GM19372 (cell line): ENCODE measurements around the gene IFNA21.
A peak's percentile ranks its signal among the peaks of the same experiment; 100 is the strongest.
"Not testable (repeated sequence)": the region's sequence is repeated elsewhere in the genome, so short reads cannot be mapped to it uniquely, and the experiment has no call there.

Experiments used
- ATAC-seq: cut with Tn5 transposase; IDR thresholded peaks from one replicate; pipeline ENCODE4 v1.9.1; 2021; ENCODE audit warnings: mild to moderate bottlenecking, low read depth, moderate library complexity; ENCODE audit not compliant: unreplicated experiment

The IFNA21 gene

DNA sequence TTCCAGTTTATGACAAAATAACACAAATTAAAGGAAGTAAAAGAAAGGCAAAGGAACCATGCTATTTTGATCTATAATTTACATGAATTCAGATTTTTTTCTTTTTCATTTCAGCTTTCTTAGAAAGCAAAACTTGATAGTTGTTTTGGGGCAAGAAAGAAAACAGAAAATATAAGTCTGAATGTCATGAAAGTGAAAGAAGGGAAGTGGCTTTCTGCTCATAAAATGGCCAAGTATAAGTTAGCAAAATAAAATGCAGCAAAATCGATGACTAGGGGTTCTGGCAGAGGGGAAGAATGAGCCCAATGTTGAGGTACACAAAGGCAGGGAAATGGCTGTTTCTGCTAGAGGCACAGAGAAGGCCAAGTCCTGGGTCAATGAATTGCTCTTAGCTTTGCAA is 21.9 kb downstream of the IFNA21 start:
- peak; percentile 60 for ATAC-seq

DNA sequence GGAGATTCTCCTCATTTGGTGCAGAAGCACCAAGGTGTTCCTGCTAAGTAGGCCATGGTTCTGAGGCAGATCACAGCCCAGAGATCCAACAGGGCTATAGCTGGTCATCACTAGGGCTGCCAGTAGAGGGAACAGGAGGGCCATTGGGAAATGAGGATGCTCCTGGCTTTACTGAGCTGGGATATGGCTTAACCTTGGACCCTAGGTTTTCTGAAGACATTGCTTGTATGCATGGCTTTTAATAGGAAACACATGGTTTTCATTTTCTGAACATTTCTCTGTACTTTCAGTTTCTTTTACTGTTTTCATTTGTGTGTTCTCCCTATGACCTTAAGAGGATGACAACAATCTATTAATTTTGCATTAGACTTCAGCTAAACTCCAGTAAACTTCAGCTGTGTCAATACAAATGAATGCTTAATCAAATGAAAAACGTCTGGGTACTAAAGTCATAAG is 25.0 kb downstream of the IFNA21 start, which contains the start of gene IFNW1:
Gene IFNW1 (minus strand): TSS at position 406 of the 456 bp plus-strand sequence. CDS start 262 bp downstream, at position 144.
- peak; percentile 74 for ATAC-seq

DNA sequence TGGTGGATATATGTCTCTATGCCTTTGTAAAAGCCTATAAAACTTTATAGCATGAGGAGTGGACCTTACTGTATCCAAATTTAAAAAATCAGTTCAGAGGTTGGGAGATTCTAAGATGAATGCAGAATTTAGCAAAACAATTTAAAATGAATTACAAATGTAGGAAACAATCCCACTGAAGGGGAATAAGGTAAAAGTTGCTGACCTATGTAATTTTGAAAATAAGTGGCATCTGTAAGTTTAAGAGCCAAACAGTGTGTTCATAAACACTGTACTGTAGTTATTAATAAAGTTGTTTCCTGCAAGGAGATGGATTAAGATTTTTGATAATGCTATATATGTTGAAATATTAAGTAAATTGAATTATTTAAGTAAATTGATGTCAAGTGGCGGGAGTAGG is 29.4 kb downstream of the IFNA21 start:
- ATAC-seq: no peak

DNA sequence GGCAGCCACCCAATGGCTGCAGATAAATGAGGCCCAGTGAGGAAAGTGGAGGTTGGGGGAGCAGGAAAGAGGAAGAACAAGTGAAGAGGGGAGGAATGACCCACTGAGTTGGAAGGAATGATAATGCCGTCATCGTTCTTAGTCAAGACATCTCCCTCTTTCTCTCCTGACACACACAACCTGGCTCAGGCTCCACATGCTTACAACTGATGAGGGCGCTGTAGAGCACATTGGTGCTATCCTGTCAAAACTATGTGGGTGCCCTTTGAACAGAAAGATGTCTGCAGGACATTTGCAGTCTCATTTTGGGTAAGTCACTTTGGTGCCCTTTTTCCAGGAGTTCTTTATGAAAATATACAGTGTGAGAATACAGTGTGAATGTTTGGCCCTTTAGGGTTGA is 30.7 kb downstream of the IFNA21 start:
- no peak for ATAC-seq

DNA sequence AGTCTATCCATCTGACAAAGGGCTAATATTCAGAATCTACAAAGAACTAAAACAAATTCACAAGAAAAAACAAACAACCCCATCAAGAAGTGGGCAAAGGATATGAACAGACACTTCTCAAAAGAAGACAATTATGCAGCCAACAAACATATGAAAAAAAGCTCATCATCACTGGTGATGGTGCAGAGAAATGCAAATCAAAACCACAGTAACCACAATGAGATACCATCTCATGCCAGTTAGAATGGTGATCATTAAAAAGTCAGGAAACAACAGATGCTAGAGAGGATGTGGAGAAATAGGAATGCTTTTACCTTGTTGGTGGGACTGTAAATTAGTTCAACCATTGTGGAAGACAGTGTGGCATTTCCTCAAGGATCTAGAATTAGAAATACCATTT is 38.3 kb downstream of the IFNA21 start:
- ATAC-seq: not testable (repeated sequence)

DNA sequence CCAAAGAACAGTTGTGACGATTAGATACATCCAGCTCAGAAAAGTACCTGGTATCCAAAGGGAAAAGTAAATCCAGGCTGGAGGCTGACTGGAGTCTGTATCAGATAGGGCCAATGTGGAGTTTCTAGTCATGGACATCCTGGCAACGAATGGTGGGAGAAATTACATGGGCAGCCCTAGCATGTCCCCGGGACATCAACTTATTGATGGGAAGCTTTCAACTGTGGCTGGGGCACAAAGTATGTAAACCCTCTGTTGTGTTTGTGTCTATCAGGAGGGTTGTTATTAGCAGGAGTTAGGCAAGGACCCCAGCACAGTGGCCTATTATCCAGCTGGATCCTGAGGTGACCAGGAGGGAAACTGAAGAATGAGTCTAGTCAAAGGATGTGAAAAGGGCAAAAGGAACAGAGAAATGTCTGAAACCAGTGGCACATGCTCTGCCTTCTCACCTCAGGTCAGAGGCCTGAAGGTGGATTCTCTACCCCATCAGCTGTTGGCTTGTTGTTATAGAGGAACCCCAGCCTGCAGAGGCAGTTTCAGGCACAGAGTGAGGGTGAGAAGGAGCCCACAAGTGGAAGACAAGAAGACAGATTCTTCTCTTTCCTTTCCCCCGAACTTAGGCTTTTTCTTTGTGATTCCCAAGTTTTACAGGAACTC is 44.7 kb downstream of the IFNA21 start:
- no peak for ATAC-seq

DNA sequence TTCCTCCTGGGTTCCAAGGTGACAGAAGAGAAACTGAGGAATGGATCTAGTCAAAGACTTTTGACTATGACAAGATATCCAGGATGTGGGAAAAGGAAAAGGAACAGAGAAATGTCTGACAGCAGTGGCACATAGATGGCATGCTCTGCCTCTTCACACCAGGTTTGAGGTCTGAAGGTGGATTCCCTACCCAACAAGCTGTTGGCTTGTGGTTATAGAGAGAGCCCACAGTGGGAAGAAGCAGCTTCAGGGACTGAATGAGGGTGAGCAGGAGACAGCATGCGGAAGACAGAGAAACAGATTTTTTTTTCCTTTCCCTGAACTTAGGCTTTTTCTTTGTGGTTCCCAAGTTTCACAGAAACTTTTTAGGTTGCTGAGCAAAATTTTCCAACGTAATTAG is 45.4 kb downstream of the IFNA21 start:
- ATAC-seq: peak; percentile 51

DNA sequence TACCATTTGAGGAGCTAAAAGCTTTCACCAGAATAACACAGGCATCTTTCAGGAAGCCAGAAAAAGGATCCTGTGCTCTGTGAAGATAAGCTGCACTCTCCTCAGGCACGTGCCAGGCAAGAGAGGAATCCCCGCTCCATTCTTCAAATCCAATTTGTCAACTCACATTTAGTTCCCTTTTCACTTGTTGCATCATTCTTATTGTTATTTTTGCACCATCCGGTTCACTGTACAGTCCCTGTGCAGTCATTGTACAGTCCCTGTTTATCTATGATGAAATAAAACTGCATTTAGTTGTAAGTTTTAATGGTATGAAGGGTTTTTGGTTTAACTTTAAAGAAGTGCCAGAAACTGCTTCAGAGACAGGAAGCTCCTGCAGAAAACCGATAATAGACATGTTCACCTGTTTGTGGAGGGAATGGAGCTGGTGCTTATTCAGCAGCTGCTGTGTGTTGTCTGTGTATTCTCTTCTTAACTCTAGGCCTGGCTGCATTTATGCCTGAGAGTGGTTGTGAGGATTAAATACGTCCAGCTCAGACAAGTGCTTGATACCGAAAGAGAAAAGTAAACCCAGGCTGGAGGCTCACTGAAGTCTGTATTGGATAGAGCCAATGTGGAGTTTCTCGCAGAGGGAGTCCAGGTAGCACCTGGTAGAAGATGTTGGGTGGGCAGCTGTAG is 47.2 kb downstream of the IFNA21 start:
- ATAC-seq: no peak
